ENCODE data around the gene TOB1.

- TF ChIP-seq CTCF (IDR thresholded peaks at IDR 0.05) = no peak
- TF ChIP-seq POLR2A (IDR thresholded peaks at IDR 0.05) = no peak
Measured at GRCh38 chr17:50864747-50865059, 1.5 kb downstream of the TOB1 start.
